ENCODE results near the gene SLC28A3.

Gene SLC28A3

GRCh38 chr9:84294241-84294950 lies 46.2 kb downstream of the SLC28A3 start:
- no peak for DNase-seq

- no peak for DNase-seq
Observed at GRCh38 chr9:84293001-84293798, 47.4 kb downstream of the SLC28A3 start.

GRCh38 chr9:84285381-84285780 lies 55.2 kb downstream of the SLC28A3 start:
- no peak for DNase-seq

GRCh38 chr9:84283946-84284345 lies 56.6 kb downstream of the SLC28A3 start:
- DNase-seq, result no peak

GRCh38 chr9:84278130-84278529 lies 62.4 kb downstream of the SLC28A3 start:
- DNase-seq, result no peak

GRCh38 chr9:84277646-84278045 lies 62.9 kb downstream of the SLC28A3 start:
- no peak for DNase-seq

GRCh38 chr9:84276741-84277140 lies 63.8 kb downstream of the SLC28A3 start:
- no peak for DNase-seq

- DNase-seq, result no peak
Observed at GRCh38 chr9:84271921-84272556, 68.5 kb downstream of the SLC28A3 start.

GRCh38 chr9:84271531-84271900 lies 69.0 kb downstream of the SLC28A3 start:
- peak; percentile 69 for DNase-seq

GRCh38 chr9:84270847-84271530 lies 69.6 kb downstream of the SLC28A3 start:
- no peak for DNase-seq

- DNase-seq, result no peak
Observed at GRCh38 chr9:84266087-84266561, 74.4 kb downstream of the SLC28A3 start.

GRCh38 chr9:84264307-84265029 lies 76.1 kb downstream of the SLC28A3 start:
- DNase-seq, result no peak

GRCh38 chr9:84261070-84261746 lies 79.3 kb downstream of the SLC28A3 start:
- DNase-seq, result peak; percentile 66

- no peak for DNase-seq
Observed at GRCh38 chr9:84258371-84258770, 82.2 kb downstream of the SLC28A3 start.

GRCh38 chr9:84255696-84256095 lies 84.9 kb downstream of the SLC28A3 start:
- no peak for DNase-seq

- DNase-seq, result no peak
Observed at GRCh38 chr9:84254972-84255371, 85.6 kb downstream of the SLC28A3 start.

GRCh38 chr9:84251921-84252320 lies 88.6 kb downstream of the SLC28A3 start:
- DNase-seq, result no peak

GRCh38 chr9:84241817-84242373 lies 98.7 kb downstream of the SLC28A3 start:
- no peak for DNase-seq

GRCh38 chr9:84239343-84239742 lies 101.2 kb downstream of the SLC28A3 start:
- DNase-seq, result peak; percentile 8

GRCh38 chr9:84238652-84239051 lies 101.9 kb downstream of the SLC28A3 start:
- no peak for DNase-seq

- DNase-seq, result no peak
Observed at GRCh38 chr9:84235511-84235910, 105.0 kb downstream of the SLC28A3 start.

Data from fibroblast of skin of right quadriceps (primary cell).